H1 (cell line): ENCODE results near the gene ZNF791. TPM values are rescaled to one million over a fixed set of nuclear protein-coding genes. Genes with fewer than 3 reads are reported as not detected.

Experiments
- CTCF ChIA-PET: fragments of 300-600 bp; sonication (Branson Sonifier 250); formaldehyde crosslinking; loops from one replicate; lab custom pipeline; 2021; ENCODE audit not compliant: partially characterized antibody; lab: Charles Lee
- POLR2A ChIA-PET: fragments of 300-600 bp; sonication (Branson Sonifier 250); formaldehyde crosslinking; loops from one replicate; lab custom pipeline; 2021; ENCODE audit warnings: inconsistent platforms; ENCODE audit not compliant: partially characterized antibody; lab: Charles Lee
- DNase-seq, 2 experiments: peaks; one replicate each; pipeline versions ENCODE4 v3.0.0 to v3.0.0-alpha.2; 2010 to 2022; ENCODE audit warnings: low spot score in 2 of 2, low read depth in 1 of 2, mixed read lengths in 1 of 2
- FAIRE-seq: peaks from 2 replicates; lab custom pipeline; 2011; peaks lifted over from hg19 to GRCh38; lab: Jason Lieb, UNC
- H2AFZ ChIP-seq: 2 replicates; pipeline ENCODE4 v1.8.1; 2012; ENCODE audit warnings: low read length, inconsistent platforms
- H2AK5ac ChIP-seq: 2 replicates; pipeline ENCODE4 v1.6.1; 2013; ENCODE audit warnings: low read depth, low read length
- H2BK120ac ChIP-seq: replicated peaks from 2 replicates; pipeline ENCODE3; 2013; ENCODE audit warnings: low read depth, low read length, inconsistent platforms
- H2BK12ac ChIP-seq: 2 replicates; pipeline ENCODE4 v1.6.1; 2013; ENCODE audit warnings: low read depth, low read length
- H2BK15ac ChIP-seq: 2 replicates; pipeline ENCODE4 v1.6.1; 2013; ENCODE audit warnings: low read length
- H2BK20ac ChIP-seq: 2 replicates; pipeline ENCODE4 v1.6.1; 2013; ENCODE audit warnings: low read length
- H2BK5ac ChIP-seq: 2 replicates; pipeline ENCODE4 v1.6.1; 2013; ENCODE audit warnings: low read depth, low read length
- H3K14ac ChIP-seq: 2 replicates; pipeline ENCODE4 v1.6.1; 2013; ENCODE audit warnings: inconsistent platforms; ENCODE audit not compliant: insufficient read length
- H3K18ac ChIP-seq: 2 replicates; pipeline ENCODE4 v1.6.1; 2013; ENCODE audit warnings: low read length; ENCODE audit errors: extremely low read depth
- H3K23ac ChIP-seq: 2 replicates; pipeline ENCODE4 v1.6.1; 2013; ENCODE audit warnings: inconsistent platforms; ENCODE audit not compliant: insufficient read length
- H3K23me2 ChIP-seq: 2 replicates; pipeline ENCODE4 v1.6.1; 2013; ENCODE audit warnings: low read depth, low read length
- H3K27ac ChIP-seq: 2 replicates; pipeline ENCODE4 v1.6.1; 2011; ENCODE audit warnings: low read depth, low read length, inconsistent platforms
- H3K27me3 ChIP-seq, 4 experiments: replicated peaks in 1 of 4; 1 replicate in 1 of 4; 2 replicates in 3 of 4; pipeline versions ENCODE4 v1.6.1 to v1.8.1; 2011 to 2013; ENCODE audit warnings: low read length in 3 of 4, mild to moderate bottlenecking in 3 of 4, inconsistent platforms in 2 of 4, mixed read lengths in 2 of 4, moderate library complexity in 1 of 4; ENCODE audit not compliant: control insufficient read depth in 3 of 4, insufficient read depth in 3 of 4; ENCODE audit errors: extremely low read depth in 1 of 4
- H3K36me3 ChIP-seq, 4 experiments: 2 replicates each; pipeline versions ENCODE4 v1.6.1 to v1.8.1; 2011 to 2013; ENCODE audit warnings: mild to moderate bottlenecking in 4 of 4, low read length in 3 of 4, moderate library complexity in 2 of 4, control low read depth in 1 of 4, inconsistent platforms in 1 of 4; ENCODE audit not compliant: insufficient read depth in 4 of 4, control insufficient read depth in 2 of 4
- H3K4ac ChIP-seq: replicated peaks from 2 replicates; pipeline ENCODE3; 2013; ENCODE audit warnings: low read length, low read depth, mixed read lengths, inconsistent platforms; ENCODE audit not compliant: insufficient read length
- H3K4me1 ChIP-seq, 4 experiments: replicated peaks in 1 of 4; 1 replicate in 1 of 4; 2 replicates in 3 of 4; pipeline versions ENCODE4 v1.6.1 to v1.8.1; 2011 to 2013; ENCODE audit warnings: low read length in 3 of 4, inconsistent platforms in 2 of 4, mixed read lengths in 1 of 4; ENCODE audit not compliant: insufficient read depth in 4 of 4, control insufficient read depth in 3 of 4
- H3K4me2 ChIP-seq, 2 experiments: 2 replicates each; pipeline versions ENCODE4 v1.6.1 to v1.8.1; 2011 to 2013; ENCODE audit warnings: low read depth in 2 of 2, low read length in 2 of 2, control low read depth in 1 of 2, inconsistent platforms in 1 of 2, mild to moderate bottlenecking in 1 of 2; ENCODE audit not compliant: insufficient read depth in 1 of 2
- H3K4me3 ChIP-seq, 4 experiments: fragments of 200-600, 300-600 bp in 1 of 4; sonication (generic), shearing (Covaris generic), sonication (Bioruptor Twin) in 1 of 4; 2 replicates each; pipeline versions ENCODE4 v1.5.1 to v1.8.1; 2011 to 2016; ENCODE audit warnings: low read length in 4 of 4, low read depth in 3 of 4, control low read depth in 2 of 4, inconsistent platforms in 2 of 4, mild to moderate bottlenecking in 2 of 4, mixed read lengths in 1 of 4, moderate library complexity in 1 of 4; ENCODE audit not compliant: insufficient read depth in 2 of 4; ENCODE audit errors: extremely low read depth in 1 of 4
- H3K56ac ChIP-seq: replicated peaks from 2 replicates; pipeline ENCODE3; 2013; ENCODE audit warnings: low read depth, mild to moderate bottlenecking, mixed read lengths, low read length, inconsistent platforms; ENCODE audit not compliant: insufficient read length
- H3K79me1 ChIP-seq: 2 replicates; pipeline ENCODE4 v1.6.1; 2013; ENCODE audit warnings: low read depth, low read length, control low read depth
- H3K79me2 ChIP-seq, 2 experiments: 2 replicates each; pipeline versions ENCODE4 v1.6.1 to v1.8.1; 2012 to 2013; ENCODE audit warnings: low read length in 2 of 2, mild to moderate bottlenecking in 2 of 2, inconsistent platforms in 1 of 2; ENCODE audit not compliant: insufficient read depth in 2 of 2, control insufficient read depth in 1 of 2
- H3K9ac ChIP-seq, 4 experiments: replicated peaks in 1 of 4; 1 replicate in 1 of 4; 2 replicates in 3 of 4; pipeline versions ENCODE4 v1.6.1 to v1.8.1; 2011 to 2013; ENCODE audit warnings: low read depth in 3 of 4, low read length in 3 of 4, control low read depth in 2 of 4, mild to moderate bottlenecking in 2 of 4, moderate library complexity in 2 of 4, inconsistent platforms in 1 of 4; ENCODE audit errors: extremely low read depth in 1 of 4
- H3K9me3 ChIP-seq, 2 experiments: 2 replicates each; pipeline versions ENCODE4 v1.6.1 to v1.8.1; 2012 to 2013; ENCODE audit warnings: mild to moderate bottlenecking in 2 of 2, moderate library complexity in 2 of 2, control low read depth in 1 of 2, inconsistent platforms in 1 of 2, low read depth in 1 of 2, low read length in 1 of 2, mixed read lengths in 1 of 2; ENCODE audit not compliant: insufficient read depth in 2 of 2
- H4K20me1 ChIP-seq, 2 experiments: replicated peaks in 1 of 2; 2 replicates each; pipeline versions ENCODE3 to v1.8.1; 2011 to 2013; ENCODE audit warnings: inconsistent platforms in 2 of 2, low read length in 2 of 2, mild to moderate bottlenecking in 1 of 2; ENCODE audit not compliant: insufficient read depth in 2 of 2, control insufficient read depth in 1 of 2
- H4K5ac ChIP-seq: 2 replicates; pipeline ENCODE4 v1.6.1; 2013; ENCODE audit warnings: low read length, low read depth, mixed read lengths, inconsistent platforms; ENCODE audit not compliant: insufficient read length
- H4K8ac ChIP-seq: 2 replicates; pipeline ENCODE4 v1.8.0; 2013; ENCODE audit warnings: mild to moderate bottlenecking, moderate library complexity, low read length, inconsistent platforms; ENCODE audit not compliant: insufficient read depth; ENCODE audit errors: extremely low read depth
- H4K91ac ChIP-seq: replicated peaks from 2 replicates; pipeline ENCODE3; 2013; ENCODE audit warnings: low read length, mixed read lengths, inconsistent platforms; ENCODE audit not compliant: insufficient read length
- BRCA1 ChIP-seq: IDR thresholded peaks from 2 replicates; pipeline ENCODE4 v1.6.1; 2012; ENCODE audit warnings: low read depth, low read length, improper control_type of control experiment
- CEBPB ChIP-seq: IDR thresholded peaks from 2 replicates; pipeline ENCODE4 v1.6.1; 2012; ENCODE audit warnings: low read depth, low read length
- EGR1 ChIP-seq: IDR thresholded peaks from 2 replicates; pipeline ENCODE4 v1.6.1; 2011; ENCODE audit warnings: low read depth, low read length, borderline replicate concordance
- KDM4A ChIP-seq: IDR thresholded peaks from one replicate; pipeline ENCODE4 v1.7.1; 2012; ENCODE audit warnings: low read depth, mild to moderate bottlenecking, moderate library complexity, low read length, inconsistent platforms; ENCODE audit not compliant: severe bottlenecking
- PHF8 ChIP-seq: fragments of 200-600 bp; sonication (generic); conservative IDR thresholded peaks from 2 replicates; pipeline ENCODE4 v1.7.1; 2012; ENCODE audit warnings: low read depth, mild to moderate bottlenecking, inconsistent platforms, low read length, moderate library complexity
- POLR2A ChIP-seq, 2 experiments: IDR thresholded peaks; 1 replicate in 1 of 2; 2 replicates in 1 of 2; pipeline ENCODE4 v1.6.1; 2011; ENCODE audit warnings: low read depth in 2 of 2, low read length in 2 of 2, mild to moderate bottlenecking in 2 of 2; ENCODE audit errors: control extremely low read depth in 1 of 2
- RAD21 ChIP-seq, 2 experiments: IDR thresholded peaks in 1 of 2; conservative IDR thresholded peaks in 1 of 2; 2 replicates each; pipeline ENCODE4 v1.6.1; 2011; ENCODE audit warnings: low read depth in 2 of 2, low read length in 2 of 2, improper control_type of control experiment in 1 of 2, inconsistent platforms in 1 of 2, mild to moderate bottlenecking in 1 of 2, moderate library complexity in 1 of 2
- RBBP5 ChIP-seq: IDR thresholded peaks from 2 replicates; pipeline ENCODE4 v1.7.1; 2012; ENCODE audit warnings: low read depth, mild to moderate bottlenecking, inconsistent platforms, low read length, moderate library complexity, borderline replicate concordance
- TAF1 ChIP-seq: IDR thresholded peaks from 2 replicates; pipeline ENCODE4 v1.6.1; 2011; ENCODE audit warnings: mild to moderate bottlenecking, low read depth, low read length
- ZNF274 ChIP-seq: IDR thresholded peaks from 2 replicates; pipeline ENCODE4 v1.7.0; 2012; ENCODE audit warnings: low read length, borderline replicate concordance; ENCODE audit errors: extremely low read depth
- WGBS, 2 experiments: shearing (Covaris generic) in 1 of 2; methylation state at CpG; one replicate each; pipeline versions ENCODE4 v1.1.6 to v1.1.7; 2013 to 2015; ENCODE audit warnings: low lambda C conversion rate in 2 of 2, mixed read lengths in 2 of 2, inconsistent platforms in 1 of 2, low coverage in 1 of 2, missing lambda C conversion rate in 1 of 2; ENCODE audit not compliant: insufficient replicate concordance in 2 of 2, insufficient coverage in 1 of 2, insufficient read length in 1 of 2; ENCODE audit errors: extremely low coverage in 1 of 2, missing lambda C conversion rate in 1 of 2; 5-methylcytosine and 5-hydroxymethylcytosine counted together
- polyA plus RNA-seq, 7 experiments: library from polyadenylated mRNA; depleted of rRNA in 3 of 7; stranded (reverse) in 5 of 7; unstranded in 2 of 7; fragments of >200 nt in 5 of 7; fragments of 200-250 nt in 2 of 7; gene quantifications; 1 replicate in 5 of 7; 2 replicates in 1 of 7; 4 replicates in 1 of 7; pipeline versions ENCODE4 v1.2.1 to v1.2.3, GENCODE V29; 2011 to 2013; ENCODE audit warnings: missing spikeins in 2 of 7, mixed read lengths in 2 of 7
- total RNA-seq: library from RNA; stranded (reverse); fragmentation: NEBNext Ultra II Directional; extraction: Animal tissue kit (Norgen Biotek cat#: 25700); gene quantifications from 2 replicates; pipeline ENCODE4 v1.2.1, GENCODE V29; 2021

ZNF791 gene
- total and polyA plus RNA-seq, 2 of the 8 experiments (the other 6 are each of a cell fraction or from before 2014, with no cell fraction given) = 4.1 to 18.6 TPM

DNA sequence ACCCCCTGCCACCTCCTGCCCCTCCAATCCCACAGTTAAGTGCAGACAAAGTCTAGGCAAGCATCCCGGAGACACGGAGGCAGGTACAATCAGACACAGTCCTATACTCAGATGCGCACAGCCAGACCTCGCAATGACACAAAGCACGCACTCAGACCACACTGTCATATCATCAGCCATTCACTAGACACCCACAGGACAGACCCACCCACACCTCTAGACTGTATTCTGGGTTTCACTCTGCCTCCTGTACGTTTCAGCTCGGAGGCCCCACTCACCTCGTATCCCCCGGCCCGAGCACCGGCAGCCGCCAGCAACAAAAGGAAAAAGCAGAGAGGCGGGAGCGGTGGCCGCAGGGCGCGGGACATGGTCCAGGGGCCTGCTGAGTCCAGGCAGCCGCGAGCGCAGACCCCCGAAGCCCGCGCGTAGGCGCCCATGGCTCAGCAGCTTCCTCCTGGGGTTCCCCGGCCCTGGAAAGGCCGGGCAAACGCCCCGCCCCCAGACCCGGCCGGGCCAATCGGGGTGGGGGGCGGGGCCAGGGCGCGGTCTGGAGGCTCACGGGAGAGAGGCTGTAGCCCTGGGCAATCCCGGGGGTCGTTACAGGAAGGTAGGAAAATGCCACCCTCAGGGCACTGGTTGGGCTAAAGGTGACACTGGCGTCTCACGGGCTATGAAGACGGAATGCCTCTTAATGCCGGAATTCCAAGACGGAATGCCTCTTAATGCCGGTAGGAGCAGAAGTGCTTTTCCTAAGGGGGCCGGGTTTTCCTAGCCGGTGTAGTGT, 55.7 kb downstream of the ZNF791 start, which contains the start of the genes MAN2B1 and WDR83:
MAN2B1 (minus strand) TSS at position 478 of the 784 bp plus-strand sequence; CDS start at position 437, 41 bp downstream.
WDR83 (plus strand) TSS at position 543 of the 784 bp plus-strand sequence. CDS start 2,984 bp downstream, outside the sequence.
- Histone ChIP-seq H2BK20ac (no peak within 1 kb of the TSS), H3K27ac (peak within 1 kb of the TSS; percentile 41; the same call in 1 of the 2 replicates)
- peak; percentile 80 for TF ChIP-seq TAF1
- TF ChIP-seq RBBP5 = no peak
- TF ChIP-seq PHF8 = peak; percentile 74
- peak; percentile 6; the same call in 1 of the 2 replicates for TF ChIP-seq EGR1
- TF ChIP-seq KDM4A = peak; percentile 73
- no peak for TF ChIP-seq BRCA1
- peak in 1 of 2 experiments; percentile 67; a peak in 2 of 3 replicates for TF ChIP-seq POLR2A (IDR thresholded peaks at IDR 0.05; ENCODE audit: control extremely low read depth in 1 of 2, low read depth in 2 of 2, low read length in 2 of 2)
- no peak for TF ChIP-seq RAD21 (IDR thresholded peaks at IDR 0.05 in 1 of 2, conservative IDR thresholded peaks at IDR 0.05 in 1 of 2; ENCODE audit: low read depth in 2 of 2, low read length in 2 of 2)
- no peak for TF ChIP-seq ZNF274
- TF ChIP-seq CEBPB = no peak

More for the DNA sequence above, 55.7 kb downstream of the ZNF791 start, which contains the start of the genes MAN2B1 and WDR83:
- ChIA-PET CTCF (interaction anchor here (0.8 to 2.3 kb wide), 5 partner anchors 10 to 102 kb away, joined by 3 to 7 read pairs (median 6); no protein-coding TSS in a partner anchor), POLR2A (interaction anchor here (0.7 to 5.3 kb wide), 12 partner anchors 8 to 1836 kb away, joined by 3 to 31 read pairs (median 4); partner anchors contain the start of genes DHPS, TNPO2, ZNF490 and ZNF791)
- H3K23me2 ChIP-seq = peaks cover 24% of the 10 kb centered on the region
- peaks cover 0 to 5% (median 3%) of the 10 kb centered on the region in 4 experiments; a peak in 4 of 8 replicates for H3K36me3 ChIP-seq
- peak within 1 kb of the TSS; percentile 61; the same call in 1 of the 2 replicates for H2BK15ac ChIP-seq
- peaks cover 3 to 22% (median 7%) of the 10 kb centered on the region in 4 experiments for H3K4me1 ChIP-seq
- no peak within 1 kb of the TSS for H4K91ac ChIP-seq
- FAIRE-seq (no peak), DNase-seq (peak in 1 of 2 experiments; percentile 85)
- H3K23ac ChIP-seq = no peak within 1 kb of the TSS
- peaks cover 4% of the 10 kb centered on the region; the same call in 1 of the 2 replicates for H3K79me1 ChIP-seq
- H3K4me3 ChIP-seq = peak within 1 kb of the TSS; percentile 88 to 97 (median 92)
- H3K18ac ChIP-seq = peak within 1 kb of the TSS; percentile 87
- peak within 1 kb of the TSS; percentile 17; the same call in 1 of the 2 replicates for H2AK5ac ChIP-seq
- peak within 1 kb of the TSS; percentile 99 to 100 for H3K4me2 ChIP-seq
- peaks cover 0 to 22% of the 10 kb centered on the region in 2 experiments; a peak in 1 of 4 replicates for H3K79me2 ChIP-seq
- peak within 1 kb of the TSS; percentile 10 to 91 (median 68) for H3K9ac ChIP-seq
- H3K9me3 ChIP-seq = no peaks in the 10 kb centered on the region
- WGBS, 2 experiments = 9% methylated on average over 37 of the region's 46 CpGs; no CpG with 5 or more reads in 1 of the 2 experiments
- peak within 1 kb of the TSS; percentile 87 for H4K8ac ChIP-seq
- H2AFZ ChIP-seq = peak within 1 kb of the TSS; percentile 78
- H4K5ac ChIP-seq = no peak within 1 kb of the TSS
- no peak within 1 kb of the TSS for H3K4ac ChIP-seq
- peak within 1 kb of the TSS; percentile 68 for H2BK12ac ChIP-seq
- peak within 1 kb of the TSS; percentile 71; the same call in 1 of the 2 replicates for H2BK5ac ChIP-seq
- H4K20me1 ChIP-seq = peaks cover 0 to 9% of the 10 kb centered on the region in 2 experiments
- H3K14ac ChIP-seq = no peak within 1 kb of the TSS
- H3K56ac ChIP-seq = peak within 1 kb of the TSS; percentile 77
- H2BK120ac ChIP-seq = no peak within 1 kb of the TSS
- no peaks in the 10 kb centered on the region; a peak in 1 of 7 replicates for H3K27me3 ChIP-seq
